ENCODE measurements around the gene PLB1.

PLB1 gene

DNA sequence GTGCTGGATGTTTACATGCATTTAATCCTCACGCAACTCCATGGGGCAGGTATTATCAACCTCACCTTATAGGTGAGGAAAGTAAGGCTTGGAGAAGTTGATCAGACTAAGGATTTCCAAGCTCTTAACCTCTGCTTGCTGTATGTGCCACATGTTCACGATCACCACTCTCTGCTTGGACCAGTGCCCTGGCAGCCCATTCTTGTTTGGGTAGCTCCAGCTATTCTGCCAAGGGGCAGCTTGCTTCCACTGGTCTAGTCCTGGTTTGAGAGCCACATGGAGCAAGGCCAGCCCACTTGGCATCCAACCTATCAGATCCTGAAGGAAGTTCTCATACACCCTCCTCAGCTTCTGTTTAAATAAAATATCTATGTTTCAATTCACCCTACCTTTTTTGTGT lies 14.3 kb downstream of the PLB1 start:
- Histone ChIP-seq H3K4me2 (ENCODE audit: low read length) (no peak overlapping the region), H3K36me3 (ENCODE audit: insufficient read depth, low read length) (no peaks in the 10 kb centered on the region), H3K4me1 (ENCODE audit: insufficient read depth, low read length, severe bottlenecking) (no peaks in the 10 kb centered on the region), H3K4me3 (ENCODE audit: low read depth, low read length, poor library complexity, severe bottlenecking) (no peak overlapping the region), H3K27ac (ENCODE audit: low read depth, low read length, poor library complexity, severe bottlenecking) (no peak overlapping the region), H3K9me3 (ENCODE audit: low read length) (no peaks in the 10 kb centered on the region), H3K9ac (ENCODE audit: low read length) (no peak overlapping the region), H3K79me2 (ENCODE audit: insufficient read depth, low read length) (no peaks in the 10 kb centered on the region), H3F3A (ENCODE audit: insufficient read depth, low read length) (no peaks in the 10 kb centered on the region), H2AFZ (ENCODE audit: low read length) (no peak overlapping the region), H3K27me3 (ENCODE audit: insufficient read depth, low read length) (no peaks in the 10 kb centered on the region; the same call in 1 of the 2 replicates), H3K9me2 (ENCODE audit: low read depth, low read length) (no peaks in the 10 kb centered on the region), H4K20me1 (ENCODE audit: insufficient read depth, low read length) (no peaks in the 10 kb centered on the region)
- TF ChIP-seq EZH2 (IDR thresholded peaks at IDR 0.05; ENCODE audit: borderline replicate concordance, low read length) (no peak), CTCF (IDR thresholded peaks at IDR 0.05; ENCODE audit: low read length) (no peak)

DNA sequence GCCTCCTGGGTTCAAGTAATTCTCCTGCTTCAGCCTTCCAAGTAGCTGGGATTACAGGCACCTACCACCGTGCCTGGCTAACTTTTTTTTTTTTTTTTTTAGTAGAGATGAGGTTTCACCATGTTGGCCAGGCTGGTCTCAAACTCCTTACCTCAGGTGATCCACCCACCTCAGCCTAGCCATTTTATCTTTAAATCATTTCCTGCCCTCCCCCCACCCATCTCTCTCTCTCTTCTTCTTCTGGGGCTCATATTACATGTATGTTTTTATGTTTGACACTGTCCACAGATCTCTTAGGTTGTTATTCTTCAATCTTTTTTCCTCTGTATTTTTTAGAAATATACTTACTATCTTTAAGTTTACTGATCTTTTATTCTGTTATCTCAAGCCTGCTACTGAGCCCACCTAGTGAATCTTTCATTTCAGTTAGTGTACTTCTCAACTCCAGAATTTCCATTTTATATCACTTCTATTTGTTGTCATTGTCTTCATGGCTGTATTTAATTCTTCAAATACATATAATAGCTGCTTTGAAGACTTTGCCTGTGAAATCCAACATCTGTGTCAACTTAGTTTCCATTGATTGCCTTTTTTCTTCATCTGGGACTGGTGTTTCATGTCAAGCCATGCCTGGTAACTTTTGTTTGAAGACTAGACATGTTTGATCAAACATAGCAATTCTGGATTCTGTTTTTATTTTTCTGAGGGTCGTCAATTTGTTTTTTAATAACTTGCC lies 16.2 kb downstream of the PLB1 start:
- H3K4me1 ChIP-seq (ENCODE audit: insufficient read depth, low read length, severe bottlenecking): no peaks in the 10 kb centered on the region
- H3K36me3 ChIP-seq (ENCODE audit: insufficient read depth, low read length): no peaks in the 10 kb centered on the region
- TF ChIP-seq CTCF (IDR thresholded peaks at IDR 0.05; ENCODE audit: low read length) (no peak), EZH2 (IDR thresholded peaks at IDR 0.05; ENCODE audit: borderline replicate concordance, low read length) (no peak)

GRCh38 chr2:28512607-28512965 lies 16.7 kb downstream of the PLB1 start:
- no peak overlapping the region for H3K4me3 ChIP-seq (ENCODE audit: low read depth, low read length, poor library complexity, severe bottlenecking)
- no peaks in the 10 kb centered on the region for H3F3A ChIP-seq (ENCODE audit: insufficient read depth, low read length)
- TF ChIP-seq EZH2 (IDR thresholded peaks at IDR 0.05; ENCODE audit: borderline replicate concordance, low read length) (no peak), CTCF (IDR thresholded peaks at IDR 0.05; ENCODE audit: low read length) (no peak)
- H4K20me1 ChIP-seq (ENCODE audit: insufficient read depth, low read length): no peaks in the 10 kb centered on the region
- H3K4me1 ChIP-seq (ENCODE audit: insufficient read depth, low read length, severe bottlenecking): no peaks in the 10 kb centered on the region
- H3K9ac ChIP-seq (ENCODE audit: low read length): no peak overlapping the region
- H3K79me2 ChIP-seq (ENCODE audit: insufficient read depth, low read length): no peaks in the 10 kb centered on the region
- no peaks in the 10 kb centered on the region for H3K36me3 ChIP-seq (ENCODE audit: insufficient read depth, low read length)
- no peak overlapping the region for H2AFZ ChIP-seq (ENCODE audit: low read length)
- H3K27me3 ChIP-seq (ENCODE audit: insufficient read depth, low read length): no peaks in the 10 kb centered on the region; the same call in 1 of the 2 replicates
- no peaks in the 10 kb centered on the region for H3K9me3 ChIP-seq (ENCODE audit: low read length)
- no peak overlapping the region for H3K27ac ChIP-seq (ENCODE audit: low read depth, low read length, poor library complexity, severe bottlenecking)
- H3K4me2 ChIP-seq (ENCODE audit: low read length): no peak overlapping the region
- H3K9me2 ChIP-seq (ENCODE audit: low read depth, low read length): no peaks in the 10 kb centered on the region

More for the DNA sequence above, 16.2 kb downstream of the PLB1 start:
- no peaks in the 10 kb centered on the region for H3F3A ChIP-seq (ENCODE audit: insufficient read depth, low read length)
- no peak overlapping the region for H2AFZ ChIP-seq (ENCODE audit: low read length)
- H3K9me2 ChIP-seq (ENCODE audit: low read depth, low read length): no peaks in the 10 kb centered on the region
- H4K20me1 ChIP-seq (ENCODE audit: insufficient read depth, low read length): no peaks in the 10 kb centered on the region
- no peaks in the 10 kb centered on the region; the same call in 1 of the 2 replicates for H3K27me3 ChIP-seq (ENCODE audit: insufficient read depth, low read length)
- H3K9me3 ChIP-seq (ENCODE audit: low read length): no peaks in the 10 kb centered on the region
- H3K9ac ChIP-seq (ENCODE audit: low read length): no peak overlapping the region
- H3K4me2 ChIP-seq (ENCODE audit: low read length): no peak overlapping the region
- no peaks in the 10 kb centered on the region for H3K79me2 ChIP-seq (ENCODE audit: insufficient read depth, low read length)
- no peak overlapping the region for H3K27ac ChIP-seq (ENCODE audit: low read depth, low read length, poor library complexity, severe bottlenecking)
- H3K4me3 ChIP-seq (ENCODE audit: low read depth, low read length, poor library complexity, severe bottlenecking): no peak overlapping the region

Data from OCI-LY1 (cell line).